GM18526 (cell line): ENCODE measurements around the gene ARL15.

Source experiments
- POLR2A ChIP-seq: IDR thresholded peaks from 3 replicates; pipeline ENCODE4 v1.6.1; 2011; ENCODE audit not compliant: insufficient read length; ENCODE audit errors: extremely low read depth

ARL15 gene

GRCh38 chr5:54276048-54276447 lies 34.3 kb downstream of the ARL15 start:
- TF ChIP-seq POLR2A: no peak

- no peak for TF ChIP-seq POLR2A
Observed at GRCh38 chr5:54275361-54275760, 35.0 kb downstream of the ARL15 start.

- TF ChIP-seq POLR2A: no peak
Observed at GRCh38 chr5:54274944-54275343, 35.4 kb downstream of the ARL15 start.

GRCh38 chr5:54273715-54274114 lies 36.7 kb downstream of the ARL15 start:
- no peak for TF ChIP-seq POLR2A

- TF ChIP-seq POLR2A: no peak
Observed at GRCh38 chr5:54272746-54273145, 37.6 kb downstream of the ARL15 start.

- TF ChIP-seq POLR2A: no peak
Observed at GRCh38 chr5:54270326-54270725, 40.0 kb downstream of the ARL15 start.

GRCh38 chr5:54264574-54264973 lies 45.8 kb downstream of the ARL15 start:
- TF ChIP-seq POLR2A: no peak

GRCh38 chr5:54263447-54263846 lies 46.9 kb downstream of the ARL15 start:
- no peak for TF ChIP-seq POLR2A

GRCh38 chr5:54261596-54261995 lies 48.8 kb downstream of the ARL15 start:
- no peak for TF ChIP-seq POLR2A

GRCh38 chr5:54259981-54260380 lies 50.4 kb downstream of the ARL15 start:
- no peak for TF ChIP-seq POLR2A

GRCh38 chr5:54259090-54259489 lies 51.3 kb downstream of the ARL15 start:
- TF ChIP-seq POLR2A: no peak

- no peak for TF ChIP-seq POLR2A
Observed at GRCh38 chr5:54257366-54258118, 52.8 kb downstream of the ARL15 start.

GRCh38 chr5:54254482-54255198 lies 55.7 kb downstream of the ARL15 start:
- TF ChIP-seq POLR2A: no peak

- no peak for TF ChIP-seq POLR2A
Observed at GRCh38 chr5:54251981-54252380, 58.4 kb downstream of the ARL15 start.

GRCh38 chr5:54249210-54250028 lies 61.0 kb downstream of the ARL15 start:
- TF ChIP-seq POLR2A: no peak

- no peak for TF ChIP-seq POLR2A
Observed at GRCh38 chr5:54247226-54247625, 63.1 kb downstream of the ARL15 start.
